SH-SY5Y (cell line): Measurements from ENCODE around the gene STIP1.

Experiments
- GATA2 ChIP-seq: IDR thresholded peaks from 2 replicates; pipeline ENCODE4 v1.6.1; 2011; ENCODE audit warnings: mild to moderate bottlenecking, low read depth, low read length
- GATA3 ChIP-seq: IDR thresholded peaks from 2 replicates; pipeline ENCODE4 v1.6.1; 2011; ENCODE audit warnings: low read depth, mild to moderate bottlenecking, low read length, moderate library complexity

- no peak for TF ChIP-seq GATA2
- no peak for TF ChIP-seq GATA3
Measured at GRCh38 chr11:64245797-64246620, 60.0 kb downstream of the STIP1 start.
